Nucleus accumbens (tissue), 56 donors: ENCODE results near the gene ZBTB32.
"Not testable (repeated sequence)": the region's sequence is repeated elsewhere in the genome, so short reads cannot be mapped to it uniquely, and the experiment has no call there.

Experiments used
- DNase-seq, 56 donors: peaks; one replicate each; lab custom pipeline; 2025; lab: John Stamatoyannopoulos, UW

The ZBTB32 gene, protein sequence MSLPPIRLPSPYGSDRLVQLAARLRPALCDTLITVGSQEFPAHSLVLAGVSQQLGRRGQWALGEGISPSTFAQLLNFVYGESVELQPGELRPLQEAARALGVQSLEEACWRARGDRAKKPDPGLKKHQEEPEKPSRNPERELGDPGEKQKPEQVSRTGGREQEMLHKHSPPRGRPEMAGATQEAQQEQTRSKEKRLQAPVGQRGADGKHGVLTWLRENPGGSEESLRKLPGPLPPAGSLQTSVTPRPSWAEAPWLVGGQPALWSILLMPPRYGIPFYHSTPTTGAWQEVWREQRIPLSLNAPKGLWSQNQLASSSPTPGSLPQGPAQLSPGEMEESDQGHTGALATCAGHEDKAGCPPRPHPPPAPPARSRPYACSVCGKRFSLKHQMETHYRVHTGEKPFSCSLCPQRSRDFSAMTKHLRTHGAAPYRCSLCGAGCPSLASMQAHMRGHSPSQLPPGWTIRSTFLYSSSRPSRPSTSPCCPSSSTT

DNA sequence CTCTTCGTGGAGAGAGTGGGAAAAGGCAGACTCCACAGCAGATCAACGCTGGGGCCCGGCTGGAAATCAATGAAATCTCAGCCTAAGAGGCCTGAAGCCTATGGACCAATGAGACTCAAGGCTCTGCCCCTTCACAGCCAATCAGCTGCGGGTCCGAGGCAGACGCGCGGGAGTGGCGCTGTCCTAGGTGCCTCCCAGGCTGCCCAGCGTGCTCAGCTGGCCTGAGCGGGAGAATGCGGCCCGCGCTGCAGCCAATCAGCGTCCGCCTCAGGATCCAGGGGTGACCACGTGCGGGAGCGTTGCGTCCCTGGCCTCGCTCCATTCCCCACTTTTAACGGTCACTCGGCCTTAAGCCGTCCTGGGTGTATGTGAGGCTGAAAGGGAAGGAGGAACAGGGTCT lies at the start of gene ZBTB32:
ZBTB32 (plus strand) TSS at position 341 of the 400 bp plus-strand sequence. CDS start 10,069 bp downstream, outside the sequence.
- DNase-seq, result peak in 3 of 56 donors; percentile 4 to 18 (median 4)

DNA sequence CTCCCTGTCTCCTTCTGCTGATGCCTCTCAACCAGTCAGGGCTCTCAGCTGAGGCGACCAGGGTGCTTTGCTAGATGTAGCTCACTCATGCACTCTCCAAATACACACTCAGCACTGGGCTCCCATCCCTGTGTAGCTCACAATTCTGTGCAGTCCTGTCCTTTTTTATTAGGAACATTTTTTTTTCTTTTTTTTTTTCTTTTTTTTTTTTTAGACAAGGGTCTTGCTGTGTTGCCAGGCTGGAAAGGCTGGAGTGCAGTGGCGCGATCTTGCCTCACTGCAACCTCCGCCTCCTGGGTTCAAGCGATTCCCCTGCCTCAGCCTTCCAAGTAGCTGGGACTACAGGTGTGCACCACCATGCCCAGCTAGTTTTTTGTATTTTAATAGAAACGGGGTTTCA lies 49.5 kb upstream of the ZBTB32 start:
- not testable (repeated sequence) for DNase-seq

DNA sequence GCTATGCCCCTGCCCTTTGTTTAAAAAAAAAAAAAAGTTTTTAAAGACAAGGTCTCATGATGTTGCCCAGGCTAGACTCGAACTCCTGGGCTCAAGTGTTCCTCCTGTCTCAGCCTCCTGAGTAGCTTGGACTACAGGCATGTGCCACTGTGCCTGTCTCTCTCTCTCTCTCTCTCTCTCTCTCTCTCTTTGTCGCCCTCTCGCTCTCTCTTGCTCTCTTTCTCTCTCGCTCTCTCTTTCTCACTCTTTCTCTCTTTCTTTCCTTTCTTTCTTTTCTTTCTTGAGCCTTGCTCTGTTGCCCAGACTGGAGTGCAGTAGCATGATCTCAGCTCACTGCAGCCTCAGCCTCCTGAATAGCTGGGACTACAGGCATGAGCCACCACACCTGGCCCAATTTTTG lies 48.8 kb upstream of the ZBTB32 start:
- no peak for DNase-seq

DNA sequence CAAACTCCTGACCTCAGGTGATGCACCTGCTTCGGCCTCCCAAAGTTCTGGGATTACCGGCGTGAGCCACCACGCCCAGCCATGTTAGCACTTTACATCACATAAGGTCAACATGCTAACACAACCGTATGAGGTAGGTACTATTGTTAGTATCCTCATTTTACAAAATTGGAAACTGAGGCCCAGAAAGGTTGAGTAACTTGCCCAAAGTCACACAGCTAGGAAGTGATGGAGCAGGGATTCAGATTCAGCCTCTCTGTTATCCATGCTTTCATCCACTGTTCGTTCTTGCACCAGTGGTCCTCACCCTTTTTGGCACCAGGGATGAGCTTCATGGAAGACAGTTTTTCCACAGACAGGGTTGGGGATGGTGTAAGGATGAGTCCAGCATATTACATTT lies 47.7 kb upstream of the ZBTB32 start:
- no peak for DNase-seq

DNA sequence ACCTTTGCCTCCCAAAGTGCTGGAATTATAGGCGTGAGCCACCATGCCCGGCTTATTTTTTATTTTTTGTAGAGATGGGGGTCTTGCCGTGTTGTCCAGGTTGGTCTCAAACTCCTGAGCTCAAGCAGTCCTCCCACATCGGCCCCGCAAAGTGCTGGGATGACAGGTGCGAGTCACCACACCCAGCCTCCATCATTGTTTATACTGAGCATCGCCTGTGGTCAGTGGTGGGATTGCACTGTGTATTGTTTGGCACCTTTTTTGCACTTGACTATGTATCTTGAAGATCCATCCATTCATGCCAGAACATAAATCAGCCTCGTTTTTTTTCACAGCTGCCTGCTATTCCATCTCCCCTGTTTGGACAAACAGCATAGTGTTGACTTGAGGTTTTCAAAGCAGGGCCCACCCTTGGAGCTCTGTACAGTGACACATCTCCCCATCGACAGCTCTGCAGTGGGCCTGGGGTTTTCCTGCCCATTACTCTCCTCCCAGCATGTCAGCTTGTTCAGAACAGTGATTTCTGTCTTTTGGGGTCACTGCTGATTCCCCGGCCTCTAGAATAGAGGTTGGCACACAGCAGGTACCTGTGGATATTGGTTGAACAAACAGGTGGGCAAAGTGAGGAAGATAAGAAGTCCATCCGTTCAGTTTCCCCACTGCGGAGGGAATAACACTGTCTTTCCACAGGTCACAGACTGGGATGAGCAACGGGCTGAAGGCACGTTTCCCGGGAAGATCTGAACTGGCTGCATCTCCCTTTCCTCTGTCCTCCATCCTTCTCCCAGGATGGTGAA lies 46.3 kb upstream of the ZBTB32 start:
- no peak for DNase-seq

DNA sequence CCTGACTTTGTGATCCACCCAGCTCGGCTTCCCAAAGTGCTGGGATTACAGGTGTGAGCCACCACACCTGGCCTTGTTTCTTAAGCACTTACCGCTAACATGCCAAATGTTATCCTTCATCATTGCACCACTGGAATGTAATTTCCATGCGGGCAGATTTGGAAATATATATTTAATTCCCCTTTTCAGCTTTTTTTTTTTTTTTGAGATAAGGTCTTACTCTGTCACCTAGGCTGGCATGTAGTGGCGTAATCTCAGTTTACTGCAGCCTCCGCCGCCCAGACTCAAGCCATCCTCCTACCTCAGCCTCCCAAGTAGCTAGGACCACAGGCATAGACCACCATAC lies 42.4 kb upstream of the ZBTB32 start:
- no peak for DNase-seq

DNA sequence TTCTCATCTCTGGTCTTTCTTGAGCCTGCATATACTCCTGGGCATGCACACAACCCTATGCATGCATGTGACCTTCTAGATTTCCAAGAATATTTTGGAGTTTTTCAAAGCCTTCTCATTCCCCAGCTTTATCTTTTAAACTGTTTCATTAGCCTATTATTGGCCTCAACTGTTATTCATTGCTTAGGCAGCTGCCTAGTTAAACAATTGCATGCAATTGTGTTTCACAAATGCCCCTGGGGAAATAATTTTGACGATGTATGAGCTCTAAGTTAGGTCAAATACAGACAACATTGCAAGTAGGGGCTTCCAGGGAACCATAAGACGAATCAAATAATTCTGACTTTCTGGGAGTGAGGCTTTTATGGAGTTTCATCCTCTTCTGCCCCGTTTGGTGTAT lies 40.4 kb upstream of the ZBTB32 start:
- DNase-seq, result no peak

DNA sequence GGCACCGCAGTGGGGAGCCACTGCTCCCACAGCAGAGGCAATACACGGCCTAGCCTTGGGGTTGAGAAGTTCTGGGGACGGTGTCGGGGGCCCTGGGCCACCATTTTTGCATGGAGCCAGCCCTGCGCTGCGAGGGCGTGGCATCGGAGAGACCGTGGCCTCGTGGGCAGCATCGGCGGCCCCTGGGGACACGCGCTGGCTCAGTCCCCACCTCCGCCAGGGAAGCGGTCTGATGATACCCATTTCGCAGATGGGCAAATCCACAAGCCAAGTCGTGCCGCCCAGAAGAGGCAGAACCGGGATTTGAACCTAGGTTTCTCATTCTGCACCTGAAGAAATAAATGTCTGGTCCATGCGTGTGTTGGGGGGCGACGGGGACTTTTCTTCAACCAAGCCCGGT lies 39.2 kb upstream of the ZBTB32 start:
- no peak for DNase-seq

DNA sequence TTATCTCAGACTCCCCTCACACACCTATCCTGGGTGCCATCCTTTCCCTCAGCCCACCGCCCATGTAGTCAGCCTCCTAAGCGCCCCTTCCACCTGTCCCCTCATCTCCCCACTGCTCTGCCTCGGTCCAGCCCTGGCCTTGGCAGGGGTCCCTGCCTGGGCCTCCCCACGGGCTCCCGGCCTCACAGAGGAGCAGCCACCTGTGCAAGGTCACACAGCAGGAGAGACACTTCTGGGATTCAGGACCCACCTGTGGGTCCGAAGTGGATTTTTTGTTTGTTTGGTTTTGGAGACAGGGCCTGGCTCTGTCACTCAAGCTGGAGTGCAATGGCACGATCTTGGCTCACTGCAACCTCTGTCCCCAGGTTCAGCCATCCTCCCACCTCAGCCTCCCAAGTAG lies 38.8 kb upstream of the ZBTB32 start:
- DNase-seq, result no peak

DNA sequence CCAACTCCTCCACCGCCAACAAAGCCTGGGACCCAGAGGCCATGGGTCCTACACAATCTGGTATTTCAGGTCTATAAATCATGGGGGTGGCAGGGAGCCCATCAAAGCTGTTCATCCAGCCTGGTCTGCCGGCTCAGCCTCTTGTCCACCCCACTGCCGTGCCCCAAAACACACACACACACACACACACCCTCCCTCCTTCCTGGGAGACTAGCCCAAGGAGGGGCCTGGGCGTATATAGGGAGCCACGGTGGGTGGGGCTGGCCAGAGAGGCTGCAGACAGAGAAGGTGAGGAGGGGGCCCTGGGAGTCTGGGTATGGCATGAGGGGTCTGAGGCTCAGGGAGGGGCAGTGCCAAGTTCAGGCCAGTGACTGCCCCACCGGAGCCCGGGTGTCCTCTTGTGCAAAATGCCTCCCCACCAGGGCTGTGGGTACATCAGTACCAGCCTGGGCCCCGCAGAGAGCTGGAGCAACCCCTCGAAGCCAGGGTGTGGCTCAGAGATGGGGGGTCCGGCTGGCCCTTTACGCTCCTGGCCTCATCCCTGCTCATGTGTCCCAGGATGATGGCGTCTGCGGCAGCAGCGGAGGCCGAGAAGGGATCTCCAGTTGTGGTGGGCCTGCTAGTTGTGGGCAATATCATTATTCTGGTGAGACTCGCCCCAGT lies 38.0 kb upstream of the ZBTB32 start, which contains the start of gene UPK1A:
UPK1A (plus strand) TSS at position 267 of the 663 bp plus-strand sequence; CDS start at position 563, 296 bp downstream.
- DNase-seq, result no peak

DNA sequence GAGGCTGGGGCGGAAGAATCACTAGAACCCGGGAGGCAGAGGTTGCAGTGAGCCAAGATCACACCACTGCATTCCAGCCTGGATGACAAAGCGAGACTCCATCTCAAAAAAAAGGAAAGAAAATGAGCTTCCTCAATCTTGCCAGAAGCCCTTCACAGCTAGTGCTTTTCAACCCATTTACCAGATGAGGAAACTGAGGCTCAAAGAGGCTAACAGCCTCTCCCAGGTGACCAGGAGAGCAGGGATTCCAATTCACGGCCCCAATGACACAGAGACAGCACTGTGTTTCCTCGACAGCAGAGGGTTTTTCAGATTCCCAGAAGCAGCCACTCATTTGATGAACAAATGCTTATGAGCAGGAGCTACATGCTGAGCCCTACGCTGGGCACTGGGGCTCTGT lies 34.8 kb upstream of the ZBTB32 start:
- DNase-seq, result no peak

DNA sequence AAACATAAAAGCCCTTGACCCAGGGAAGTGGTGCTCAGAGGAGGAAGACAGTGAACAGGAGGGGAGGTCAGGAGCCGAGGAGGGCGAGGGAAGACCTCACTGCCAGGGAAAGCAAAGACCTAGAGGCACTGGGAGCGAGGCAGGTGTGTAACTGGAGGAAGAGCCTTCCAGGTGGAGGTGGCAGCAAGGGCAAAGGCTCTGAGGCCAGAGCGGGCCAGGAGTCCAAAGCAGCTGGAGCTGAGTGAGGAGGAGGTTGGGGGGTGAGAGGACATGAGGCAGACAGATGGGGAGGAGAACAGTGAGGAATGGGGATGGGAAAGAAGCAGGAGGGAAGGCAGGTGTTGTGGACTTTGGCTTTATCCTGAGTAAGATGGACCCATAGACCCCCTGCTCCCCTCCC lies 34.4 kb upstream of the ZBTB32 start:
- no peak for DNase-seq

DNA sequence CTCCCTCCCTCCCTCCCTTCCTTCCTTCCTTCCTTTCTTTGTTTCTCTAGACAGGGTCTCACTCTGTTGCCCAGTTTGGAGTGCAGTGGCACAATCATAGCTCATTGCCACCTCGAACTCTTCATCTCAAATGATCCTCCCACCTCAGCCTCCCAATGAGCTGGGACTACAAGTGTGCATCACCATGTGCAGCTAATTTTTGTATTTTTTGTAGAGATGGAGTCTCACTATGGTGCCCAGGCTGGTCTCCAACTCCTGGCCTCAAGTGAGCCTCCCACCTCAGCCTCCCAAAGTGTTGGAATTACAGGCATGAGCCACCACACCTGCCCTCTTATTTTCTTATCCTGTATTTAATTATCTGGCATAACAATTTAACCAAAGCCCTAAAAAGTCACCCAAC lies 33.7 kb upstream of the ZBTB32 start:
- no peak for DNase-seq

DNA sequence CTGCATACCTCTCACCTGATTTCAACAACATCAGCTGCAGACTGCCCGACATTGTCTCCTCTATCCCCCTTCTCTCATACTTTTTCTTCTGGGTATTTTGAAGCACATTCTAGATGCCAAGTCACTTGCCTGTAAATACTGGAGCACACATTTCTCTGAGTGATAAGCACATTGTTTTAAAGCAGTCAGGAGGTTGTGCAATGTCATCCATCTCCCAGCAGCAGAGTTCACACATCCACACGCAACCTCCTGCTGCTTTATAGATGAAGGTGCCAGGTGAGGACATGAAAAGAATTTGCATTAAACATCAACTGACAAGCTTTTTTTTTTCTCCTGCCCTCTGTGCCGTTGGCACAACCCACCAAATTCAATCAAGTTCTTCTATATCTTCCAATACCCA lies 32.5 kb upstream of the ZBTB32 start:
- DNase-seq, result no peak

DNA sequence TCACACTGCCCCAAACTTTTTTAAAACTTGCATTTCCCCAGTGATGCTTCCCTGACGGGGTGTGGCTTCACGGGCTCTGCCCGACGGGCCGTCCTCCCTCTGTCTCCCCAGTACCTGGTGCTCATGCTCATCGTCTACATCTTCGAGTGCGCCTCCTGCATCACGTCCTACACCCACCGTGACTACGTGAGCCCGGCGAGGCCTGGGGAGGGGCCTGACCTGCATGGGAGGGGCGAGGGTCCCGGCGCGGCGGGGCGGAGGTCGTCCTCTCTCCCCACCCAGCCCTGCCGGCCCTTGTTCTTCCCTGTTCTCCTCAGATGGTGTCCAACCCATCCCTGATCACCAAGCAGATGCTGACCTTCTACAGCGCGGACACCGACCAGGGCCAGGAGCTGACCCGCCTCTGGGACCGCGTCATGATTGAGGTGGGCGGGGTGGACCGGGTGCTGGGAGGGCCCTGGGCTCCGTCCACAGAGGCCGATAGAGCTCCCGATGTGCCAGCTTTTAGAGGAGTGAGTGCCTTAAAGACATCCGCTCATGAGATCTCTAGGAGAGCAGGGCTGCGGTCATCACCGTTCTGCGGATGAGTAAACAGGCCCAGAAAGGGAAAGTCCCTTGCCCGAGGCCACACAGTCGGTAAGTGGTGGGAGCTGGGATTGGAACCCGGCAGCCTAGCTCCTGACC lies 31.1 kb upstream of the ZBTB32 start:
- peak in 1 of 56 donors; percentile 5 for DNase-seq

DNA sequence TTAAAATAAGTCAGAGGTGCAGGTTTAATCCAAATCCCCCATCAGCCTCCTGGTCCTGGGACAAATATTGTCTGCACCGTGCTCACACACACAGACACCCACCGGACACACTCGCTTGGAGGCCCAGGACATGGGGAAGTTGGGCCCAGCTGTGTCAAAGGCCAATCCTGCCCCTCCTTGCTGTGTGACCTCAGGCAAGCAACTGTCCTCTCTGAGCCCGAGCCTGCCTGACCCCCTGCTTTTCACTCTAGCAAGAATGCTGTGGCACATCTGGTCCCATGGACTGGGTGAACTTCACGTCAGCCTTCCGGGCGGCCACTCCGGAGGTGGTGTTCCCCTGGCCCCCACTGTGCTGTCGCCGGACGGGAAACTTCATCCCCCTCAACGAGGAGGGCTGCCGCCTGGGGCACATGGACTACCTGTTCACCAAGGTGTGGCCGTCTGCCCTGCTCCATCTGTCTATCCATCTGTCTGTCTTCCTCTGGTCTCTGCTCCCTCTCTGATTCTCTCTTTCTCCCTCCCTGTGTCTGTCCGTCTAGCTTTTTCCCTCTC lies 28.7 kb upstream of the ZBTB32 start:
- DNase-seq, result no peak

DNA sequence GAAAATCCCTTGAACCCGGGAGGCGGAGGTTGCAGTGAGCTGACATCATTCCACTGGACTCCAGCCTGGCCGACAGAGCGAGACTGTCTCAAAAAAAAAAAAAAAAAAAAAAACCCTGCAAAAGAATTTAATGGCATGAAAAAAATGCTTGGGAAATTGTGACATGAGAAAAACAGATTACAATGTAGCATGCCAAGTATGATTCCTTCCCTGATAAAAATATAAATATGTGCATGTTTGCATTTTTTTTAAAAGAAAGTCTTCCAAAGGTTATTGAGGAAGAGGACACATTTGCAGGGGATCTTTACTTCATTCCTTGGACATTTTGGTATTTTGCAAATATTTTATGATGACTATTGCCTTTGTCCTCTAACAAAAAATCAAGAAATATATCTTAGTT lies 14.5 kb upstream of the ZBTB32 start:
- no peak for DNase-seq

DNA sequence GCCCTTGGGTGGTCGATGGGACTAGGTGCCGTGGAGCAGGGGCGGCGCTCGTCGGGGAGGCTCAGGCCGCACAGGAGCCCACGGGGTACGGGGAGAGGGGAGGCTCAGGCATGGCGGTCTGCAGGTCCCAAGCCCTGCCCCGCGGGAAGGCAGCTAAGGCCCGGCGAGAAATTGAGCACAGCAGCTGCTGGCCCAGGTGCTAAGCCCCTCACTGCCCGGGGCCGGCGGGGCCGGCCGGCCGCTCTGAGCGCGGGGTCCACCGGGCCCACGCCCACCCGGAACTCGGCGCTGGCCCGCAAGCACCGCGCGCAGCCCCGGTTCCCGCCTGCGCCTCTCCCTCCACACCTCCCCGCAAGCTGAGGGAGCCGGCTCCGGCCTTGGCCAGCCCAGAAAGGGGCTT lies 13.3 kb upstream of the ZBTB32 start:
- DNase-seq, result not testable (repeated sequence)

DNA sequence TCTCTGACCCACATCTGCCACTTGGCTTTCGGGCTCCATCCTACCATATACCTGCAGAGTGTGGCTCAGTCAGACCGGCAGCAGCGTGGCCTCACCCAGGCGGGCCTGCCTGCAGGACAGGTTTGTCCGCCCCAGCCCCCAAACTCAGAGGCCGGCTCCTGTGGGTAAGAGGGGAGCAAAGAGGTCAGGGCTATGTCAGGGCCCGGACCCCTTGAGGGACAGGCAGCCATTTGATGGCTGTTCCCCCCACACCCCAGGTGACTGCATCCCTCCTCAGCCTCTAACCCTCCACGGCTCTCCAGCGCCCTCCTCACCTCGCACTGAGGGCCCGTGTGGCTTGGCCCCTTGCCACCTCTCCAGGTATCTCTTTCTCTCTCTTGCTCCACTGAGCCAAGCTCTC lies 12.3 kb upstream of the ZBTB32 start:
- DNase-seq, result no peak

DNA sequence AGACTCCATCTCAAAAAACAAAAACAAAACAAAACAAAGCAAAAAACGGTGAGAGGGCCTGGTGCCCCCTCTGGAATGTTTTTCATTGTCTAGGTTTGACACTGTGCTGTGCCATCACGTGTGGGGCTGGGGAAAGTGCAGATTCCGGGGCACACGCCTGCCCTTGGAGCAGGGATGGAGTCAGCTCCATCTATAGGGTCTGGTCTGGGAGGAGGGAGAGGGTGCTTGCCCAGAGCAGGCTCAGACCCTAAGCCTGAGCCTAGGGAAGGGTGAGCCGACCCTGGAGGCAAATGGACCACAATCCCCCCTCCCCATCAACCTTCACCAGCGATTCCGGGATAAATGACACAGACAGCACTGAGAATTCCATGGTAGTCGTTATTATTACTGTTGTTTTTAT lies 10.9 kb upstream of the ZBTB32 start:
- no peak for DNase-seq
